CD4-positive, alpha-beta T cell (primary cell): ENCODE results near the gene BDKRB2. TPM values are rescaled to one million over a fixed set of nuclear protein-coding genes. Genes with fewer than 3 reads are reported as not detected.

ENCODE experiments used
- ATAC-seq: fragments of 200-7000 bp; cut with Tn5 transposase; one replicate; pipeline ENCODE4 v1.10.0; 2022; ENCODE audit warnings: mild to moderate bottlenecking; ENCODE audit not compliant: poor library complexity
- CTCF ChIA-PET: fragments of 350-600 bp; sonication (Branson Sonifier 250); formaldehyde crosslinking; loops from one replicate; lab custom pipeline; 2021; ENCODE audit warnings: antibody characterized with exemption, inconsistent platforms; lab: Charles Lee
- POLR2A ChIA-PET: fragments of 350-600 bp; sonication (Branson Sonifier 250); formaldehyde crosslinking; loops from one replicate; lab custom pipeline; 2021; ENCODE audit warnings: antibody characterized with exemption, inconsistent platforms; lab: Charles Lee
- DNase-seq, 14 experiments: peaks; one replicate each; pipeline ENCODE4 v3.0.0-alpha.2; 2013 to 2020; ENCODE audit warnings: mixed read lengths in 2 of 14
- H3K27ac ChIP-seq, 2 donors: one replicate each; pipeline versions ENCODE4 v1.5.1 to v1.7.0; 2013; ENCODE audit warnings: low read length in 2 of 2, low read depth in 1 of 2, mild to moderate bottlenecking in 1 of 2
- H3K27me3 ChIP-seq, 2 experiments: 1 replicate in 1 of 2; 2 replicates in 1 of 2; pipeline versions ENCODE4 v1.6.1 to v1.7.0; 2013; ENCODE audit warnings: low read length in 2 of 2, control low read depth in 1 of 2, mild to moderate bottlenecking in 1 of 2, moderate library complexity in 1 of 2; ENCODE audit not compliant: insufficient read depth in 2 of 2, control insufficient read depth in 1 of 2
- H3K36me3 ChIP-seq: one replicate; pipeline ENCODE4 v1.6.1; 2013; ENCODE audit warnings: low read length, control low read depth; ENCODE audit not compliant: insufficient read depth
- H3K4me1 ChIP-seq: one replicate; pipeline ENCODE4 v1.6.1; 2013; ENCODE audit warnings: low read length, control low read depth; ENCODE audit not compliant: insufficient read depth
- H3K4me3 ChIP-seq: one replicate; pipeline ENCODE4 v1.5.1; 2013; ENCODE audit warnings: mild to moderate bottlenecking, low read length, moderate library complexity
- H3K9me3 ChIP-seq, 2 experiments: 1 replicate in 1 of 2; 2 replicates in 1 of 2; pipeline versions ENCODE4 v1.6.1 to v1.7.0; 2013; ENCODE audit warnings: low read length in 2 of 2, mild to moderate bottlenecking in 2 of 2, control low read depth in 1 of 2, moderate library complexity in 1 of 2; ENCODE audit not compliant: control insufficient read depth in 1 of 2, insufficient read depth in 1 of 2
- H3K27ac Mint-ChIP-seq: one replicate; pipeline ENCODE4 v1.8.0; 2020; ENCODE audit warnings: mixed read lengths
- H3K27me3 Mint-ChIP-seq: one replicate; pipeline ENCODE4 v1.8.0; 2021; ENCODE audit warnings: mixed read lengths
- H3K36me3 Mint-ChIP-seq: one replicate; pipeline ENCODE4 v1.8.0; 2021; ENCODE audit warnings: low read depth, mixed read lengths
- H3K4me1 Mint-ChIP-seq: one replicate; pipeline ENCODE4 v1.8.0; 2021; ENCODE audit warnings: low read depth, mixed read lengths
- H3K4me3 Mint-ChIP-seq: one replicate; pipeline ENCODE4 v1.8.0; 2020; ENCODE audit warnings: mild to moderate bottlenecking, mixed read lengths
- H3K9me3 Mint-ChIP-seq: one replicate; pipeline ENCODE4 v1.8.0; 2020; ENCODE audit warnings: mixed read lengths
- intact Hi-C, 2 experiments: fragments of 100-400 bp; cut with DNase I in 1 of 2; cut with micrococcal nuclease in 1 of 2; formaldehyde crosslinking; loops; one replicate each; pipeline versions ENCODE4 v1.15.1 to v1.9.0; 2023 to 2025; cut with DNase I, micrococcal nuclease
- total RNA-seq, 174 experiments: library from RNA in 2 of 174; stranded (reverse) in 2 of 174; gene quantifications; one replicate each; pipeline ENCODE4 v1.2.3 and lab custom pipeline; 2021 to 2026
- TF ChIP-seq, protein P1 (sequence below): fragments of 200-600 bp; IDR thresholded peaks from one replicate; pipeline ENCODE4 v1.8.0; 2022; ENCODE audit warnings: antibody characterized with exemption, mild to moderate bottlenecking

Gene BDKRB2
- total RNA-seq, 2 experiments from 2014 or later = not detected

DNA sequence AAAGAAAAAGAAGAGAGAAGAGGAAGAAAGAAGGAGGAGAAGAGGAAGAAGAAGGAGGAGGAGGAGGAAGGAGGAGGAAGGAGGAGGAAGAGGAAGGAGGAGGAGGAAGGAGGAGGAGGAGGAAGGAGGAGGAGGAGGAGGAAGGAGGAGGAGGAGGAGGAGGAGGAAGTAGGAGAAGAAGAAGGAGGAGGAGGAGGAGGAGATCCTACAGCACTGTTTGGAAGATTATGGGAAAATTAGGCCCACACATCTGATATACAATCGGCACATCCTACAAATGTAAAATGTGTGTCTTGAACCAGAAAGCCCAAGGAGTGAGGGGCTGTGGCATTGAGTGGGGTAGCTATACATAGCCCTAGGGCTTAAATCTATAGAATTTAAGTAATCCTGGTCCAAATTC is 12.0 kb downstream of the BDKRB2 start:
- peaks cover 16% of the 10 kb centered on the region for H3K27me3 Mint-ChIP-seq
- H3K9me3 Mint-ChIP-seq = peaks cover 2% of the 10 kb centered on the region
- Histone ChIP-seq H3K27ac (no peak overlapping the region), H3K36me3 (no peaks in the 10 kb centered on the region), H3K9me3 (peaks cover 6 to 14% of the 10 kb centered on the region in 2 experiments), H3K27me3 (peaks cover 0 to 3% of the 10 kb centered on the region in 2 experiments), H3K4me3 (no peak overlapping the region), H3K4me1 (no peaks in the 10 kb centered on the region)
- ATAC-seq = no peak
- no peak overlapping the region for H3K4me3 Mint-ChIP-seq
- no peaks in the 10 kb centered on the region for H3K36me3 Mint-ChIP-seq
- ChIA-PET CTCF (no interaction called here), POLR2A (no interaction called here)
- no peak overlapping the region for H3K27ac Mint-ChIP-seq
- TF ChIP-seq, protein P1, sequence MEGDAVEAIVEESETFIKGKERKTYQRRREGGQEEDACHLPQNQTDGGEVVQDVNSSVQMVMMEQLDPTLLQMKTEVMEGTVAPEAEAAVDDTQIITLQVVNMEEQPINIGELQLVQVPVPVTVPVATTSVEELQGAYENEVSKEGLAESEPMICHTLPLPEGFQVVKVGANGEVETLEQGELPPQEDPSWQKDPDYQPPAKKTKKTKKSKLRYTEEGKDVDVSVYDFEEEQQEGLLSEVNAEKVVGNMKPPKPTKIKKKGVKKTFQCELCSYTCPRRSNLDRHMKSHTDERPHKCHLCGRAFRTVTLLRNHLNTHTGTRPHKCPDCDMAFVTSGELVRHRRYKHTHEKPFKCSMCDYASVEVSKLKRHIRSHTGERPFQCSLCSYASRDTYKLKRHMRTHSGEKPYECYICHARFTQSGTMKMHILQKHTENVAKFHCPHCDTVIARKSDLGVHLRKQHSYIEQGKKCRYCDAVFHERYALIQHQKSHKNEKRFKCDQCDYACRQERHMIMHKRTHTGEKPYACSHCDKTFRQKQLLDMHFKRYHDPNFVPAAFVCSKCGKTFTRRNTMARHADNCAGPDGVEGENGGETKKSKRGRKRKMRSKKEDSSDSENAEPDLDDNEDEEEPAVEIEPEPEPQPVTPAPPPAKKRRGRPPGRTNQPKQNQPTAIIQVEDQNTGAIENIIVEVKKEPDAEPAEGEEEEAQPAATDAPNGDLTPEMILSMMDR = no peak
- intact Hi-C loops = no loop called here
- no peak for DNase-seq
- H3K4me1 Mint-ChIP-seq = no peaks in the 10 kb centered on the region

DNA sequence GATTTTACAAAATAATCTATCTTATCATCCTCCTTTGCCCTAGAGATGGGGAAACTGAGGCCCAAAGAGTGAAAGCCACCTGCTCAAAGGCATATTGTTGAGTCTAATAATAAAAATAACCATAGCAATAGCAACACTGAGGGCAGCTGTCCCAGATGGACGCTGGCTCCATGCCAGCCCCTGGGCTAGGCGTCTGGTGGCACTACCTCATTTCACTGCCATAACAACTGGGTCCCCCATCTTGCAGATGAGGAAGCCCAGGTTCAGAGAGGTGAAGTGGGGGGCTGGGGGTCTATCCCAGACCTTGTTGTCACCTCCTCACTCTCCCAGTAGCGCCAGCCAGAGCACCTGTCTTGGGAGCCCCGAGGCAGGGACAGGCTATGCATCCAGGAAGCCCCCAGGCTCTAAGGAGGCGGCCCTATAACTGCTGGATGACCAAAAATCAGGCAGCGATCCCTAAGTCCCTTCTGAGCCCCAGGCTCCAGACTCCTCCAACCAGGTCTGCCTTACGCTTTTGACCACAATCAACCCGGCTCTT is 12.8 kb downstream of the BDKRB2 start:
- DNase-seq (no peak), ATAC-seq (no peak)
- no peaks in the 10 kb centered on the region for H3K36me3 ChIP-seq
- H3K27ac Mint-ChIP-seq = no peak overlapping the region
- intact Hi-C loops = no loop called here
- no peak overlapping the region for H3K4me3 ChIP-seq
- H3K9me3 ChIP-seq = peaks cover 2 to 6% of the 10 kb centered on the region in 2 experiments
- H3K27me3 ChIP-seq = peaks cover 0 to 2% of the 10 kb centered on the region in 2 experiments
- peaks cover 20% of the 10 kb centered on the region for H3K27me3 Mint-ChIP-seq
- POLR2A ChIA-PET = no interaction called here
- no peak overlapping the region for H3K27ac ChIP-seq
- TF ChIP-seq, protein P1 = no peak
- H3K4me3 Mint-ChIP-seq = no peak overlapping the region
- CTCF ChIA-PET = no interaction called here
- H3K4me1 ChIP-seq = no peaks in the 10 kb centered on the region
- peaks cover 2% of the 10 kb centered on the region for H3K9me3 Mint-ChIP-seq
- H3K36me3 Mint-ChIP-seq = no peaks in the 10 kb centered on the region
- no peaks in the 10 kb centered on the region for H3K4me1 Mint-ChIP-seq

DNA sequence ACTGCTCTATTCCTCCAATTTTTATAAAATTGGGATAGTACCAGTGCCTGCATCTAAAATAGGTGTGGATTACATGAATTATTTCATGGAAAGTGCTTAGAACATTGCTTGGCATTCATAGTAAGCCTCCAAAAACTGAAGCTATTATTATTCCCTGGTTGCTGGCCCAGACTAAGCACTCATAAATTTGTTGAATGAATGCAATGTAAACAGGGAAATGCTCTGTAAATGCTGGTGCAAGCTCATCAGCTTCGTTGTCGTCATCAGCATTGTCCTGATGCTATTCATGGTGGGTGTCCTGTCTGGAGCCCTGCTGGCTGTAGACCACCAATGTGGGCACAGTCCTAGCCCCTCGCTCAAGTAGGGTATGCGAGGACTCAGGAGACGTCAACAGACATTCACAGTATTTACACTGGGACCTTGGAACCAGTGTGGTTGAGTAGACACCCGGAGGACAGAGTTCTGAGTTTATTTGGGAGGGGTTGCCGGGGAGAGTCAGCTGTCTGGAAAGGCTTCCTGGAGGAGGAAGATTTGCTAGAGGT is 16.5 kb downstream of the BDKRB2 start:
- Histone ChIP-seq H3K27ac (no peak overlapping the region), H3K4me3 (no peak overlapping the region), H3K9me3 (no peaks in the 10 kb centered on the region), H3K4me1 (no peaks in the 10 kb centered on the region), H3K36me3 (no peaks in the 10 kb centered on the region), H3K27me3 (peaks cover 0 to 5% of the 10 kb centered on the region in 2 experiments)
- Mint-ChIP-seq H3K36me3 (no peaks in the 10 kb centered on the region), H3K27me3 (peaks cover 20% of the 10 kb centered on the region), H3K9me3 (no peaks in the 10 kb centered on the region), H3K4me1 (no peaks in the 10 kb centered on the region), H3K4me3 (no peak overlapping the region), H3K27ac (no peak overlapping the region)
- TF ChIP-seq, protein P1 = no peak
- ATAC-seq (no peak), DNase-seq (no peak)
- intact Hi-C loops = no loop called here
- POLR2A ChIA-PET = no interaction called here
- CTCF ChIA-PET = no interaction called here
